ENCODE results near the gene PCGF3. TPM values are rescaled to one million over a fixed set of nuclear protein-coding genes. Genes with fewer than 3 reads are reported as not detected.

Gene PCGF3
- total RNA-seq, 4 donors from 2014 or later, result 56.5 to 256 (median 97.2) TPM

- intact Hi-C loops (cut with DNase I; ENCODE audit: low total_unique reads) (no loop called here), in situ Hi-C loops (cut with MboI; ENCODE audit: low pct_ligation_motif_present in 1 of 4, low pct_unique_long_range_greater_than_20kb in 1 of 4, low sequenced_read_pairs in 3 of 4) (no loop called here)
- Histone ChIP-seq H3K4me1 (peaks cover 10 to 30% (median 23%) of the 10 kb centered on the region in 4 donors), H3K27me3 (no peaks in the 10 kb centered on the region), H3K9me3 (no peaks in the 10 kb centered on the region), H3K27ac (peak overlapping the region in 1 of 4 donors; percentile 94), H3K36me3 (no peaks in the 10 kb centered on the region), H3K4me3 (peak overlapping the region; percentile 19 to 98 (median 96))
- DNase-seq, result no peak
- TF ChIP-seq POLR2A (IDR thresholded peaks at IDR 0.05) (no peak), EP300 (IDR thresholded peaks at IDR 0.05; ENCODE audit: low read depth) (no peak), POLR2AphosphoS5 (IDR thresholded peaks at IDR 0.05) (no peak), CTCF (IDR thresholded peaks at IDR 0.05) (no peak)
- 45% methylated on average over 16 of the region's 21 CpGs; no CpG with 5 or more reads in 1 of the 2 donors for WGBS, 2 donors (ENCODE audit: low coverage in 1 of 2)
Measured at GRCh38 chr4:706834-707598, 1.4 kb downstream of the PCGF3 start.

GRCh38 chr4:707929-708630 lies 2.4 kb downstream of the PCGF3 start:
- no peak for DNase-seq
- H3K27me3 ChIP-seq, result no peaks in the 10 kb centered on the region
- 71% methylated on average over 7 of the region's 11 CpGs; no CpG with 5 or more reads in 1 of the 2 donors for WGBS, 2 donors (ENCODE audit: low coverage in 1 of 2)
- H3K27ac ChIP-seq, result no peak overlapping the region
- TF ChIP-seq POLR2A (IDR thresholded peaks at IDR 0.05) (no peak), CTCF (IDR thresholded peaks at IDR 0.05) (no peak), POLR2AphosphoS5 (IDR thresholded peaks at IDR 0.05) (no peak), EP300 (IDR thresholded peaks at IDR 0.05; ENCODE audit: low read depth) (no peak)
- in situ Hi-C loops (cut with MboI; ENCODE audit: low pct_ligation_motif_present in 1 of 4, low pct_unique_long_range_greater_than_20kb in 1 of 4, low sequenced_read_pairs in 3 of 4) (no loop called here), intact Hi-C loops (cut with DNase I; ENCODE audit: low total_unique reads) (no loop called here)
- no peak overlapping the region for H3K4me3 ChIP-seq
- no peaks in the 10 kb centered on the region for H3K36me3 ChIP-seq
- no peaks in the 10 kb centered on the region for H3K9me3 ChIP-seq
- H3K4me1 ChIP-seq, result peaks cover 13 to 39% (median 23%) of the 10 kb centered on the region in 4 donors

- H3K9me3 ChIP-seq, result no peaks in the 10 kb centered on the region
- H3K4me1 ChIP-seq, result peaks cover 13 to 39% (median 23%) of the 10 kb centered on the region in 4 donors
- in situ Hi-C loops (cut with MboI; ENCODE audit: low pct_ligation_motif_present in 1 of 4, low pct_unique_long_range_greater_than_20kb in 1 of 4, low sequenced_read_pairs in 3 of 4), result no loop called here
- intact Hi-C loops (cut with DNase I; ENCODE audit: low total_unique reads), result no loop called here
- H3K27me3 ChIP-seq, result no peaks in the 10 kb centered on the region
- DNase-seq, result no peak
- H3K27ac ChIP-seq, result no peak overlapping the region
- TF ChIP-seq POLR2AphosphoS5 (IDR thresholded peaks at IDR 0.05), result no peak
- no peak for TF ChIP-seq POLR2A (IDR thresholded peaks at IDR 0.05)
- no peak for TF ChIP-seq EP300 (IDR thresholded peaks at IDR 0.05; ENCODE audit: low read depth)
- no peak for TF ChIP-seq CTCF (IDR thresholded peaks at IDR 0.05)
- H3K4me3 ChIP-seq, result no peak overlapping the region
- H3K36me3 ChIP-seq, result no peaks in the 10 kb centered on the region
- 87 to 100% methylated on average over 1 to 6 of the region's 6 CpGs for WGBS, 2 donors (ENCODE audit: low coverage in 1 of 2)
Measured at GRCh38 chr4:708631-708933, 3.0 kb downstream of the PCGF3 start.

GRCh38 chr4:709348-709747 lies 3.7 kb downstream of the PCGF3 start:
- Histone ChIP-seq H3K4me1 (peaks cover 13 to 40% (median 23%) of the 10 kb centered on the region in 4 donors), H3K27ac (no peak overlapping the region), H3K9me3 (no peaks in the 10 kb centered on the region), H3K36me3 (no peaks in the 10 kb centered on the region), H3K4me3 (no peak overlapping the region), H3K27me3 (no peaks in the 10 kb centered on the region)
- no peak for DNase-seq
- intact Hi-C loops (cut with DNase I; ENCODE audit: low total_unique reads), result no loop called here
- TF ChIP-seq CTCF (IDR thresholded peaks at IDR 0.05), result no peak
- no peak for TF ChIP-seq POLR2AphosphoS5 (IDR thresholded peaks at IDR 0.05)
- 87 to 95% methylated on average over 6 of the region's 6 CpGs for WGBS, 2 donors (ENCODE audit: low coverage in 1 of 2)
- in situ Hi-C loops (cut with MboI; ENCODE audit: low pct_ligation_motif_present in 1 of 4, low pct_unique_long_range_greater_than_20kb in 1 of 4, low sequenced_read_pairs in 3 of 4), result no loop called here

All from transverse colon (tissue), 4 donors.